H1 (cell line): Measurements from ENCODE around the gene DYNLT5. TPM values are rescaled to one million over a fixed set of nuclear protein-coding genes. Genes with fewer than 3 reads are reported as not detected.

Experiments used
- CTCF ChIA-PET: fragments of 300-600 bp; sonication (Branson Sonifier 250); formaldehyde crosslinking; loops from one replicate; lab custom pipeline; 2021; ENCODE audit not compliant: partially characterized antibody; lab: Charles Lee
- POLR2A ChIA-PET: fragments of 300-600 bp; sonication (Branson Sonifier 250); formaldehyde crosslinking; loops from one replicate; lab custom pipeline; 2021; ENCODE audit warnings: inconsistent platforms; ENCODE audit not compliant: partially characterized antibody; lab: Charles Lee
- DNase-seq, 2 experiments: peaks; one replicate each; pipeline versions ENCODE4 v3.0.0 to v3.0.0-alpha.2; 2010 to 2022; ENCODE audit warnings: low spot score in 2 of 2, low read depth in 1 of 2, mixed read lengths in 1 of 2
- FAIRE-seq: peaks from 2 replicates; lab custom pipeline; 2011; peaks lifted over from hg19 to GRCh38; lab: Jason Lieb, UNC
- H2AFZ ChIP-seq: 2 replicates; pipeline ENCODE4 v1.8.1; 2012; ENCODE audit warnings: low read length, inconsistent platforms
- H2AK5ac ChIP-seq: 2 replicates; pipeline ENCODE4 v1.6.1; 2013; ENCODE audit warnings: low read depth, low read length
- H2BK120ac ChIP-seq: replicated peaks from 2 replicates; pipeline ENCODE3; 2013; ENCODE audit warnings: low read depth, low read length, inconsistent platforms
- H2BK12ac ChIP-seq: 2 replicates; pipeline ENCODE4 v1.6.1; 2013; ENCODE audit warnings: low read depth, low read length
- H2BK15ac ChIP-seq: 2 replicates; pipeline ENCODE4 v1.6.1; 2013; ENCODE audit warnings: low read length
- H2BK20ac ChIP-seq: 2 replicates; pipeline ENCODE4 v1.6.1; 2013; ENCODE audit warnings: low read length
- H2BK5ac ChIP-seq: 2 replicates; pipeline ENCODE4 v1.6.1; 2013; ENCODE audit warnings: low read depth, low read length
- H3K14ac ChIP-seq: 2 replicates; pipeline ENCODE4 v1.6.1; 2013; ENCODE audit warnings: inconsistent platforms; ENCODE audit not compliant: insufficient read length
- H3K18ac ChIP-seq: 2 replicates; pipeline ENCODE4 v1.6.1; 2013; ENCODE audit warnings: low read length; ENCODE audit errors: extremely low read depth
- H3K23ac ChIP-seq: 2 replicates; pipeline ENCODE4 v1.6.1; 2013; ENCODE audit warnings: inconsistent platforms; ENCODE audit not compliant: insufficient read length
- H3K23me2 ChIP-seq: 2 replicates; pipeline ENCODE4 v1.6.1; 2013; ENCODE audit warnings: low read depth, low read length
- H3K27ac ChIP-seq: 2 replicates; pipeline ENCODE4 v1.6.1; 2011; ENCODE audit warnings: low read depth, low read length, inconsistent platforms
- H3K27me3 ChIP-seq, 4 experiments: replicated peaks in 1 of 4; 1 replicate in 1 of 4; 2 replicates in 3 of 4; pipeline versions ENCODE4 v1.6.1 to v1.8.1; 2011 to 2013; ENCODE audit warnings: low read length in 3 of 4, mild to moderate bottlenecking in 3 of 4, inconsistent platforms in 2 of 4, mixed read lengths in 2 of 4, moderate library complexity in 1 of 4; ENCODE audit not compliant: control insufficient read depth in 3 of 4, insufficient read depth in 3 of 4; ENCODE audit errors: extremely low read depth in 1 of 4
- H3K36me3 ChIP-seq, 4 experiments: 2 replicates each; pipeline versions ENCODE4 v1.6.1 to v1.8.1; 2011 to 2013; ENCODE audit warnings: mild to moderate bottlenecking in 4 of 4, low read length in 3 of 4, moderate library complexity in 2 of 4, control low read depth in 1 of 4, inconsistent platforms in 1 of 4; ENCODE audit not compliant: insufficient read depth in 4 of 4, control insufficient read depth in 2 of 4
- H3K4ac ChIP-seq: replicated peaks from 2 replicates; pipeline ENCODE3; 2013; ENCODE audit warnings: low read length, low read depth, mixed read lengths, inconsistent platforms; ENCODE audit not compliant: insufficient read length
- H3K4me1 ChIP-seq, 4 experiments: replicated peaks in 1 of 4; 1 replicate in 1 of 4; 2 replicates in 3 of 4; pipeline versions ENCODE4 v1.6.1 to v1.8.1; 2011 to 2013; ENCODE audit warnings: low read length in 3 of 4, inconsistent platforms in 2 of 4, mixed read lengths in 1 of 4; ENCODE audit not compliant: insufficient read depth in 4 of 4, control insufficient read depth in 3 of 4
- H3K4me2 ChIP-seq, 2 experiments: 2 replicates each; pipeline versions ENCODE4 v1.6.1 to v1.8.1; 2011 to 2013; ENCODE audit warnings: low read depth in 2 of 2, low read length in 2 of 2, control low read depth in 1 of 2, inconsistent platforms in 1 of 2, mild to moderate bottlenecking in 1 of 2; ENCODE audit not compliant: insufficient read depth in 1 of 2
- H3K4me3 ChIP-seq, 4 experiments: fragments of 200-600, 300-600 bp in 1 of 4; sonication (generic), shearing (Covaris generic), sonication (Bioruptor Twin) in 1 of 4; 2 replicates each; pipeline versions ENCODE4 v1.5.1 to v1.8.1; 2011 to 2016; ENCODE audit warnings: low read length in 4 of 4, low read depth in 3 of 4, control low read depth in 2 of 4, inconsistent platforms in 2 of 4, mild to moderate bottlenecking in 2 of 4, mixed read lengths in 1 of 4, moderate library complexity in 1 of 4; ENCODE audit not compliant: insufficient read depth in 2 of 4; ENCODE audit errors: extremely low read depth in 1 of 4
- H3K56ac ChIP-seq: replicated peaks from 2 replicates; pipeline ENCODE3; 2013; ENCODE audit warnings: low read depth, mild to moderate bottlenecking, mixed read lengths, low read length, inconsistent platforms; ENCODE audit not compliant: insufficient read length
- H3K79me1 ChIP-seq: 2 replicates; pipeline ENCODE4 v1.6.1; 2013; ENCODE audit warnings: low read depth, low read length, control low read depth
- H3K79me2 ChIP-seq, 2 experiments: 2 replicates each; pipeline versions ENCODE4 v1.6.1 to v1.8.1; 2012 to 2013; ENCODE audit warnings: low read length in 2 of 2, mild to moderate bottlenecking in 2 of 2, inconsistent platforms in 1 of 2; ENCODE audit not compliant: insufficient read depth in 2 of 2, control insufficient read depth in 1 of 2
- H3K9ac ChIP-seq, 4 experiments: replicated peaks in 1 of 4; 1 replicate in 1 of 4; 2 replicates in 3 of 4; pipeline versions ENCODE4 v1.6.1 to v1.8.1; 2011 to 2013; ENCODE audit warnings: low read depth in 3 of 4, low read length in 3 of 4, control low read depth in 2 of 4, mild to moderate bottlenecking in 2 of 4, moderate library complexity in 2 of 4, inconsistent platforms in 1 of 4; ENCODE audit errors: extremely low read depth in 1 of 4
- H3K9me3 ChIP-seq, 2 experiments: 2 replicates each; pipeline versions ENCODE4 v1.6.1 to v1.8.1; 2012 to 2013; ENCODE audit warnings: mild to moderate bottlenecking in 2 of 2, moderate library complexity in 2 of 2, control low read depth in 1 of 2, inconsistent platforms in 1 of 2, low read depth in 1 of 2, low read length in 1 of 2, mixed read lengths in 1 of 2; ENCODE audit not compliant: insufficient read depth in 2 of 2
- H4K20me1 ChIP-seq, 2 experiments: replicated peaks in 1 of 2; 2 replicates each; pipeline versions ENCODE3 to v1.8.1; 2011 to 2013; ENCODE audit warnings: inconsistent platforms in 2 of 2, low read length in 2 of 2, mild to moderate bottlenecking in 1 of 2; ENCODE audit not compliant: insufficient read depth in 2 of 2, control insufficient read depth in 1 of 2
- H4K5ac ChIP-seq: 2 replicates; pipeline ENCODE4 v1.6.1; 2013; ENCODE audit warnings: low read length, low read depth, mixed read lengths, inconsistent platforms; ENCODE audit not compliant: insufficient read length
- H4K8ac ChIP-seq: 2 replicates; pipeline ENCODE4 v1.8.0; 2013; ENCODE audit warnings: mild to moderate bottlenecking, moderate library complexity, low read length, inconsistent platforms; ENCODE audit not compliant: insufficient read depth; ENCODE audit errors: extremely low read depth
- H4K91ac ChIP-seq: replicated peaks from 2 replicates; pipeline ENCODE3; 2013; ENCODE audit warnings: low read length, mixed read lengths, inconsistent platforms; ENCODE audit not compliant: insufficient read length
- TBP ChIP-seq: IDR thresholded peaks from 2 replicates; pipeline ENCODE4 v1.6.1; 2011; ENCODE audit warnings: low read depth, low read length, improper control_type of control experiment
- WGBS, 2 experiments: shearing (Covaris generic) in 1 of 2; methylation state at CpG; one replicate each; pipeline versions ENCODE4 v1.1.6 to v1.1.7; 2013 to 2015; ENCODE audit warnings: low lambda C conversion rate in 2 of 2, mixed read lengths in 2 of 2, inconsistent platforms in 1 of 2, low coverage in 1 of 2, missing lambda C conversion rate in 1 of 2; ENCODE audit not compliant: insufficient replicate concordance in 2 of 2, insufficient coverage in 1 of 2, insufficient read length in 1 of 2; ENCODE audit errors: extremely low coverage in 1 of 2, missing lambda C conversion rate in 1 of 2; 5-methylcytosine and 5-hydroxymethylcytosine counted together
- polyA plus RNA-seq, 7 experiments: library from polyadenylated mRNA; depleted of rRNA in 3 of 7; stranded (reverse) in 5 of 7; unstranded in 2 of 7; fragments of >200 nt in 5 of 7; fragments of 200-250 nt in 2 of 7; gene quantifications; 1 replicate in 5 of 7; 2 replicates in 1 of 7; 4 replicates in 1 of 7; pipeline versions ENCODE4 v1.2.1 to v1.2.3, GENCODE V29; 2011 to 2013; ENCODE audit warnings: missing spikeins in 2 of 7, mixed read lengths in 2 of 7
- total RNA-seq: library from RNA; stranded (reverse); fragmentation: NEBNext Ultra II Directional; extraction: Animal tissue kit (Norgen Biotek cat#: 25700); gene quantifications from 2 replicates; pipeline ENCODE4 v1.2.1, GENCODE V29; 2021

The DYNLT5 gene
- total and polyA plus RNA-seq, 2 of the 8 experiments (the other 6 are each of a cell fraction or from before 2014, with no cell fraction given): 0.93 to 1.5 TPM

- Histone ChIP-seq H3K79me1 (no peaks in the 10 kb centered on the region), H3K56ac (no peak overlapping the region), H4K20me1 (no peaks in the 10 kb centered on the region), H3K4me3 (no peak overlapping the region), H3K23ac (no peak overlapping the region), H3K14ac (no peak overlapping the region), H2BK15ac (no peak overlapping the region), H4K91ac (no peak overlapping the region), H3K27me3 (no peaks in the 10 kb centered on the region), H2BK12ac (no peak overlapping the region), H2AFZ (no peak overlapping the region), H3K4me1 (peaks cover 0 to 2% (median 0%) of the 10 kb centered on the region in 4 experiments; a peak in 1 of 7 replicates), H2BK120ac (no peak overlapping the region), H3K27ac (no peak overlapping the region), H3K9ac (no peak overlapping the region), H2BK20ac (no peak overlapping the region), H3K4ac (no peak overlapping the region), H3K79me2 (no peaks in the 10 kb centered on the region), H3K4me2 (no peak overlapping the region), H4K5ac (no peak overlapping the region), H3K36me3 (no peaks in the 10 kb centered on the region), H3K9me3 (no peaks in the 10 kb centered on the region), H3K23me2 (no peaks in the 10 kb centered on the region), H2BK5ac (no peak overlapping the region), H2AK5ac (no peak overlapping the region), H4K8ac (no peak overlapping the region), H3K18ac (no peak overlapping the region)
- TF ChIP-seq TBP: no peak
- ChIA-PET CTCF (interaction anchor here (0.6 to 2.3 kb wide), 3 partner anchors 11 to 169 kb away, joined by 3 to 9 read pairs (median 6); no protein-coding TSS in a partner anchor), POLR2A (no interaction called here)
- DNase-seq (no peak), FAIRE-seq (no peak)
- 97% methylated on average over 2 of the region's 2 CpGs; no CpG with 5 or more reads in 1 of the 2 experiments for WGBS, 2 experiments
Observed at GRCh38 chr1:66737836-66738235, 14.4 kb upstream of the DYNLT5 start.
